DND-41 (cell line): ENCODE measurements around the gene SKAP1.

Experiments
- EZH2 ChIP-seq: IDR thresholded peaks from 3 replicates; pipeline ENCODE4 v1.6.1; 2012; ENCODE audit warnings: borderline replicate concordance, low read depth, mild to moderate bottlenecking, moderate library complexity, low read length, inconsistent platforms; ENCODE audit not compliant: severe bottlenecking
- TF ChIP-seq, protein P1 (sequence below): IDR thresholded peaks from 2 replicates; pipeline ENCODE4 v1.5.1; 2012; ENCODE audit warnings: borderline replicate concordance, low read length, moderate library complexity, mild to moderate bottlenecking; ENCODE audit not compliant: poor library complexity, severe bottlenecking; ENCODE audit errors: extremely low read depth

DNA sequence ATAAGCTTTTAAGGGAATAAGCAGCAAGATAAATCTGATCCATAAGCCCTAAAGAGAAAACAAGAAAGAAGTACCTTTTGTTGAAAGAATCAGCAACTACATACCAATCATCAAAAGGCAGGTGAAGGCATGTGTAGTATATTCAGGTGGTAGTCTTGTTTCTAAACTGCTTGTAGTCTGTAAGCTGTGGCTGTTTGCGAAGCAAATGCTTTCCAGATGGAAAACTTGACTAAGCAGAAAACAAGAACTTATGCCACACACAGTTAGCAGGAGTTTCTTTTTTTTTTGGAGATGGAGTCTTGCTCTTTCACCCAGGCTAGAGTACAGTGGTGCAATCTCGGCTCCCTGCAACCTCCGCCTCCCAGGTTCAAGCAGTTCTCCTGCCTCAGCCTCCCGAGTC is 334.4 kb downstream of the SKAP1 start:
- TF ChIP-seq, protein P1, sequence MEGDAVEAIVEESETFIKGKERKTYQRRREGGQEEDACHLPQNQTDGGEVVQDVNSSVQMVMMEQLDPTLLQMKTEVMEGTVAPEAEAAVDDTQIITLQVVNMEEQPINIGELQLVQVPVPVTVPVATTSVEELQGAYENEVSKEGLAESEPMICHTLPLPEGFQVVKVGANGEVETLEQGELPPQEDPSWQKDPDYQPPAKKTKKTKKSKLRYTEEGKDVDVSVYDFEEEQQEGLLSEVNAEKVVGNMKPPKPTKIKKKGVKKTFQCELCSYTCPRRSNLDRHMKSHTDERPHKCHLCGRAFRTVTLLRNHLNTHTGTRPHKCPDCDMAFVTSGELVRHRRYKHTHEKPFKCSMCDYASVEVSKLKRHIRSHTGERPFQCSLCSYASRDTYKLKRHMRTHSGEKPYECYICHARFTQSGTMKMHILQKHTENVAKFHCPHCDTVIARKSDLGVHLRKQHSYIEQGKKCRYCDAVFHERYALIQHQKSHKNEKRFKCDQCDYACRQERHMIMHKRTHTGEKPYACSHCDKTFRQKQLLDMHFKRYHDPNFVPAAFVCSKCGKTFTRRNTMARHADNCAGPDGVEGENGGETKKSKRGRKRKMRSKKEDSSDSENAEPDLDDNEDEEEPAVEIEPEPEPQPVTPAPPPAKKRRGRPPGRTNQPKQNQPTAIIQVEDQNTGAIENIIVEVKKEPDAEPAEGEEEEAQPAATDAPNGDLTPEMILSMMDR = no peak
- no peak for TF ChIP-seq EZH2
